Ovary (tissue), 9 donors: ENCODE measurements around the gene IFRD1. TPM values are rescaled to one million over a fixed set of nuclear protein-coding genes. Genes with fewer than 3 reads are reported as not detected.

Experiments used
- DNase-seq, 5 donors: peaks; one replicate each; pipeline ENCODE4 v3.0.0-alpha.2; 2019 to 2020
- H3K27ac ChIP-seq, 2 donors: fragments of 200-600 bp; one replicate each; pipeline versions ENCODE4 v1.5.1 to v1.8.0; 2019 to 2022
- H3K27me3 ChIP-seq: fragments of 200-600 bp; one replicate; pipeline ENCODE4 v1.8.0; 2022
- H3K36me3 ChIP-seq: fragments of 200-600 bp; sonication (generic); one replicate; pipeline ENCODE4 v1.5.1; 2019
- H3K4me1 ChIP-seq: one replicate; pipeline ENCODE4 v1.8.1; 2013; ENCODE audit warnings: mild to moderate bottlenecking, moderate library complexity; ENCODE audit not compliant: insufficient read depth
- H3K4me3 ChIP-seq: fragments of 200-600 bp; sonication (generic); one replicate; pipeline ENCODE4 v1.5.1; 2017
- H3K9me3 ChIP-seq, 2 donors: fragments of 200-600 bp in 1 of 2; sonication (generic) in 1 of 2; one replicate each; pipeline versions ENCODE4 v1.5.1 to v1.8.1; 2013 to 2019; ENCODE audit warnings: mild to moderate bottlenecking in 1 of 2, moderate library complexity in 1 of 2
- CTCF ChIP-seq, 3 donors: fragments of 450-650 bp in 2 of 3; fragments of 200-600 bp in 1 of 3; IDR thresholded peaks; one replicate each; pipeline versions ENCODE4 v1.5.1 to v1.8.0; 2016 to 2022; ENCODE audit warnings: antibody characterized with exemption in 3 of 3, mild to moderate bottlenecking in 1 of 3
- EP300 ChIP-seq: sonication (generic); formaldehyde crosslinking; IDR thresholded peaks from one replicate; pipeline ENCODE4 v1.6.1; 2017; ENCODE audit warnings: antibody characterized with exemption
- POLR2A ChIP-seq: fragments of 450-650 bp; IDR thresholded peaks from one replicate; pipeline ENCODE4 v1.6.1; 2017; ENCODE audit warnings: antibody characterized with exemption, mild to moderate bottlenecking, moderate library complexity
- WGBS, 3 donors: extraction: QIAGEN DNeasy Blood & Tissue Kit in 1 of 3; methylation state at CpG; one replicate each; pipeline versions ENCODE4 v1.1.5 to v1.1.7; 2013 to 2017; 5-methylcytosine and 5-hydroxymethylcytosine counted together
- intact Hi-C, 4 donors: fragments of 100-400 bp; cut with DNase I; formaldehyde crosslinking; loops; one replicate each; pipeline versions ENCODE4 v1.11.0 to v1.15.1; 2022 to 2023
- polyA plus RNA-seq, 2 donors: library from polyadenylated mRNA; stranded (reverse); fragments of 200-250 nt in 1 of 2; fragments of 350-450 nt in 1 of 2; fragmentation: Illumina TruSeq in 1 of 2; extraction: RNeasy Lipid Tissue Mini Kit (QIAGEN cat#74804) in 1 of 2; gene quantifications; one replicate each; pipeline ENCODE4 v1.2.3, GENCODE V29; 2013 to 2014
- small RNA-seq: library from RNA; depleted of rRNA; stranded (forward); fragments of <200 nt; gene quantifications from one replicate; pipeline ENCODE3, GENCODE V24; 2016
- total RNA-seq, 7 donors: library from RNA; depleted of rRNA in 2 of 7; stranded (reverse); fragments of >200 nt in 2 of 7; fragmentation: NEBNext Ultra II Directional in 3 of 7; extraction: Animal tissue kit (Norgen Biotek cat#: 25700) in 3 of 7; gene quantifications; one replicate each; pipeline versions ENCODE4 v1.1.0 to v1.2.4, GENCODE V29; 2016 to 2023
- donor health status: DM: no; HTN: no; CAD: no; lungs with moderate emphysema.
- donor health status: DM: no; HTN: no; CAD: no.
- donor health status: Bipolar disorder and iron deficiency.
- donor health status: DM: yes; HTN: yes; CAD: no.
- donor health status: DM: no; HTN: no; CAD: no.
- donor health status: DM: yes; HTN: yes; CAD: no.

IFRD1 gene
- total and polyA plus RNA-seq, 9 donors = 21.2 to 75.1 (median 37.2) TPM

- Histone ChIP-seq H3K9me3 (no peaks in the 10 kb centered on the region), H3K27me3 (no peaks in the 10 kb centered on the region), H3K27ac (no peak overlapping the region), H3K36me3 (no peaks in the 10 kb centered on the region), H3K4me1 (no peaks in the 10 kb centered on the region), H3K4me3 (no peak overlapping the region)
- 75 to 87% (median 86%) methylated on average over 3 of the region's 3 CpGs for WGBS, 3 donors
- intact Hi-C loops = no loop called here
- TF ChIP-seq POLR2A = no peak
- TF ChIP-seq EP300 = no peak
- no peak for TF ChIP-seq CTCF (IDR thresholded peaks at IDR 0.05)
- no peak for DNase-seq
Measured at GRCh38 chr7:112517487-112517886, 67.2 kb downstream of the IFRD1 start.

- Histone ChIP-seq H3K27me3 (no peaks in the 10 kb centered on the region), H3K27ac (no peak overlapping the region), H3K9me3 (no peaks in the 10 kb centered on the region), H3K4me1 (no peaks in the 10 kb centered on the region), H3K36me3 (no peaks in the 10 kb centered on the region), H3K4me3 (no peak overlapping the region)
- no peak for TF ChIP-seq POLR2A
- TF ChIP-seq EP300 = no peak
- TF ChIP-seq CTCF (IDR thresholded peaks at IDR 0.05) = no peak
- DNase-seq = no peak
- intact Hi-C loops = no loop called here
- WGBS, 3 donors = 82 to 90% (median 85%) methylated on average over 6 of the region's 6 CpGs
Measured at GRCh38 chr7:112520787-112521186, 70.5 kb downstream of the IFRD1 start.

- no peak overlapping the region for H3K27ac ChIP-seq
- 79 to 84% (median 80%) methylated on average over 3 of the region's 3 CpGs for WGBS, 3 donors
- H3K36me3 ChIP-seq = no peaks in the 10 kb centered on the region
- H3K9me3 ChIP-seq = no peaks in the 10 kb centered on the region
- no peak for DNase-seq
- no peak overlapping the region for H3K4me3 ChIP-seq
- H3K4me1 ChIP-seq = no peaks in the 10 kb centered on the region
- H3K27me3 ChIP-seq = no peaks in the 10 kb centered on the region
- intact Hi-C loops = no loop called here
- TF ChIP-seq CTCF (IDR thresholded peaks at IDR 0.05) = no peak
- TF ChIP-seq EP300 = no peak
- TF ChIP-seq POLR2A = no peak
Measured at GRCh38 chr7:112521942-112522341, 71.7 kb downstream of the IFRD1 start.

DNA sequence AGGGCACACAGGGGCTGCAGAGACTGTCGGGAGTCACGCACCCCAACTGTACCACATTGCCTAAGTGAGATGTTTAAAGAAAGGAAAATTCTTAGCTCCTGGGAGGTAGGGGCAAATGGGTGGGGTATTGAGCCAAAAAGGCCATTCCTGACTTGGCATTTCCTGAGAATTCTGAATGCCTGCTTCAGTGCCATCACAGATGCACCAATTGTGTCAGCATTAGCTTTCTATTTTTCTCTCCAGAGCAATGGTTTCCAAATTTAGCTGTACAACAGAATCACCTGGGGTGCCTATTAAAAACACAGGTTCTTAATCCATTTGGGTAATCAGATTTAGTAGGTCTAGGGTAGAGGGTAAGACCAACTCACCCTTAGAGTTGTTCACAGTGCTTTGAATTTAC lies 73.6 kb downstream of the IFRD1 start:
- TF ChIP-seq EP300 (no peak), POLR2A (no peak), CTCF (IDR thresholded peaks at IDR 0.05) (no peak)
- H3K9me3 ChIP-seq = no peaks in the 10 kb centered on the region

More for the DNA sequence above, 73.6 kb downstream of the IFRD1 start:
- Histone ChIP-seq H3K27ac (no peak overlapping the region), H3K27me3 (no peaks in the 10 kb centered on the region), H3K4me3 (no peak overlapping the region), H3K4me1 (no peaks in the 10 kb centered on the region), H3K36me3 (no peaks in the 10 kb centered on the region)
- 85 to 88% (median 88%) methylated on average over 2 of the region's 2 CpGs for WGBS, 3 donors
- DNase-seq = no peak
- intact Hi-C loops = no loop called here

Small RNA genes lying within 50 kb of the gene (small RNA-seq; reads per million reads assigned to genes)
- not detected for gene AC079741.1

Other genes starting within 250 kb of the IFRD1 start
- gene DOCK4, start 244.1 kb upstream of the IFRD1 start, total RNA-seq = 10 to 100 TPM; 15.7 to 39.7 (median 28.3) TPM
- gene DOCK4, start 244.1 kb upstream of the IFRD1 start, polyA plus RNA-seq = 10 to 100 TPM in 1 of 2 donors, 1 to 10 TPM in 1; 9.5 to 15.7 TPM
- gene ZNF277, start 243.8 kb upstream of the IFRD1 start, total RNA-seq = 10 to 100 TPM; 18.1 to 27.3 (median 21.8) TPM
- gene ZNF277, start 243.8 kb upstream of the IFRD1 start, polyA plus RNA-seq = 10 to 100 TPM; 16.4 to 19.8 TPM
- 1 to 10 TPM in 4 of 7 donors, under 1 TPM in 3; 0.79 to 2.3 (median 1.1) TPM for gene LSMEM1, start 30.5 kb downstream of the IFRD1 start, total RNA-seq
- under 1 TPM; 0.40 to 0.83 TPM for gene LSMEM1, start 30.5 kb downstream of the IFRD1 start, polyA plus RNA-seq